ENCODE measurements around the gene UBA1.

GRCh38 chrX:47226071-47226470 is 32.4 kb downstream of the UBA1 start:
- TF ChIP-seq CTCF (IDR thresholded peaks at IDR 0.05; ENCODE audit: borderline replicate concordance, extremely low read depth, low read length, poor library complexity, severe bottlenecking) (no peak), EZH2 (IDR thresholded peaks at IDR 0.05; ENCODE audit: borderline replicate concordance, low read depth, low read length, severe bottlenecking) (no peak)

All from DND-41 (cell line).